HCT116 (cell line): ENCODE measurements around the gene HINT1.

ENCODE experiments used
- TF ChIP-seq, protein P1 (sequence below), 3 experiments: fragments of 200-600 bp in 1 of 3; sonication (generic) in 1 of 3; IDR thresholded peaks in 2 of 3; conservative IDR thresholded peaks in 1 of 3; 2 replicates each; pipeline ENCODE4 v1.5.1; 2012 to 2017; ENCODE audit warnings: low read depth in 2 of 3, low read length in 2 of 3, antibody characterized with exemption in 1 of 3, borderline replicate concordance in 1 of 3, control low read depth in 1 of 3, mild to moderate bottlenecking in 1 of 3, mixed read lengths in 1 of 3, mixed run types in 1 of 3, moderate library complexity in 1 of 3; ENCODE audit not compliant: insufficient read depth in 1 of 3
- TF ChIP-seq, protein P2 (sequence below): IDR thresholded peaks from 2 replicates; pipeline ENCODE4 v1.6.1; 2012; ENCODE audit warnings: low read depth

DNA sequence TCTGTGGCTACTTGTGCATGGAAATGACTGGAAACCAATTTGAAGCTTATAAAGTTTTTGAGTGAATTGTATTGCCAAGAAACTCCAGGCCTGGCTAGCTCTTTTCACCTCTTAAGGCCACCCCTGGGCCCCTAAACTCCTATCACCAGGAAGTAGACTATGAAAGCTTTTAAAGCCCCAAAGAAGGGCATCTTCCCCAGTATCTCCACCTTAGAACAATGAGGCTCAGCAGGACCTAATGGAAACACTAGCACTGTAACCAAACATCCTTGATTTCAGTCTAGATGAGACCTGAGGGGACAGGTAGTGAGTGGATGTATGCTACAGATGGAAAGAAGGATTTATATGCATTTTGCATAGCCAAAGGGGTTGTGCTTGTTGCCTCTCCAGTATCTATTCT, 30.6 kb upstream of the HINT1 start:
- TF ChIP-seq, protein P1, sequence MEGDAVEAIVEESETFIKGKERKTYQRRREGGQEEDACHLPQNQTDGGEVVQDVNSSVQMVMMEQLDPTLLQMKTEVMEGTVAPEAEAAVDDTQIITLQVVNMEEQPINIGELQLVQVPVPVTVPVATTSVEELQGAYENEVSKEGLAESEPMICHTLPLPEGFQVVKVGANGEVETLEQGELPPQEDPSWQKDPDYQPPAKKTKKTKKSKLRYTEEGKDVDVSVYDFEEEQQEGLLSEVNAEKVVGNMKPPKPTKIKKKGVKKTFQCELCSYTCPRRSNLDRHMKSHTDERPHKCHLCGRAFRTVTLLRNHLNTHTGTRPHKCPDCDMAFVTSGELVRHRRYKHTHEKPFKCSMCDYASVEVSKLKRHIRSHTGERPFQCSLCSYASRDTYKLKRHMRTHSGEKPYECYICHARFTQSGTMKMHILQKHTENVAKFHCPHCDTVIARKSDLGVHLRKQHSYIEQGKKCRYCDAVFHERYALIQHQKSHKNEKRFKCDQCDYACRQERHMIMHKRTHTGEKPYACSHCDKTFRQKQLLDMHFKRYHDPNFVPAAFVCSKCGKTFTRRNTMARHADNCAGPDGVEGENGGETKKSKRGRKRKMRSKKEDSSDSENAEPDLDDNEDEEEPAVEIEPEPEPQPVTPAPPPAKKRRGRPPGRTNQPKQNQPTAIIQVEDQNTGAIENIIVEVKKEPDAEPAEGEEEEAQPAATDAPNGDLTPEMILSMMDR (IDR thresholded peaks at IDR 0.05 in 2 of 3, conservative IDR thresholded peaks at IDR 0.05 in 1 of 3; ENCODE audit: borderline replicate concordance in 1 of 3, insufficient read depth in 1 of 3, low read depth in 2 of 3, low read length in 2 of 3), result no peak
- TF ChIP-seq, protein P2, sequence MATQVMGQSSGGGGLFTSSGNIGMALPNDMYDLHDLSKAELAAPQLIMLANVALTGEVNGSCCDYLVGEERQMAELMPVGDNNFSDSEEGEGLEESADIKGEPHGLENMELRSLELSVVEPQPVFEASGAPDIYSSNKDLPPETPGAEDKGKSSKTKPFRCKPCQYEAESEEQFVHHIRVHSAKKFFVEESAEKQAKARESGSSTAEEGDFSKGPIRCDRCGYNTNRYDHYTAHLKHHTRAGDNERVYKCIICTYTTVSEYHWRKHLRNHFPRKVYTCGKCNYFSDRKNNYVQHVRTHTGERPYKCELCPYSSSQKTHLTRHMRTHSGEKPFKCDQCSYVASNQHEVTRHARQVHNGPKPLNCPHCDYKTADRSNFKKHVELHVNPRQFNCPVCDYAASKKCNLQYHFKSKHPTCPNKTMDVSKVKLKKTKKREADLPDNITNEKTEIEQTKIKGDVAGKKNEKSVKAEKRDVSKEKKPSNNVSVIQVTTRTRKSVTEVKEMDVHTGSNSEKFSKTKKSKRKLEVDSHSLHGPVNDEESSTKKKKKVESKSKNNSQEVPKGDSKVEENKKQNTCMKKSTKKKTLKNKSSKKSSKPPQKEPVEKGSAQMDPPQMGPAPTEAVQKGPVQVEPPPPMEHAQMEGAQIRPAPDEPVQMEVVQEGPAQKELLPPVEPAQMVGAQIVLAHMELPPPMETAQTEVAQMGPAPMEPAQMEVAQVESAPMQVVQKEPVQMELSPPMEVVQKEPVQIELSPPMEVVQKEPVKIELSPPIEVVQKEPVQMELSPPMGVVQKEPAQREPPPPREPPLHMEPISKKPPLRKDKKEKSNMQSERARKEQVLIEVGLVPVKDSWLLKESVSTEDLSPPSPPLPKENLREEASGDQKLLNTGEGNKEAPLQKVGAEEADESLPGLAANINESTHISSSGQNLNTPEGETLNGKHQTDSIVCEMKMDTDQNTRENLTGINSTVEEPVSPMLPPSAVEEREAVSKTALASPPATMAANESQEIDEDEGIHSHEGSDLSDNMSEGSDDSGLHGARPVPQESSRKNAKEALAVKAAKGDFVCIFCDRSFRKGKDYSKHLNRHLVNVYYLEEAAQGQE, result no peak
